Kidney epithelial cell (primary cell): ENCODE measurements around the gene SPTBN1. TPM values are rescaled to one million over a fixed set of nuclear protein-coding genes. Genes with fewer than 3 reads are reported as not detected.

Experiments
- DNase-seq: peaks from one replicate; pipeline ENCODE4 v3.0.0-alpha.2; 2010; ENCODE audit warnings: low read depth
- H3K27me3 ChIP-seq: 2 replicates; pipeline ENCODE4 v1.6.0; 2011; ENCODE audit warnings: low read length; ENCODE audit not compliant: control insufficient read depth, insufficient read depth
- H3K36me3 ChIP-seq: 2 replicates; pipeline ENCODE4 v1.5.1; 2011; ENCODE audit warnings: low read length; ENCODE audit not compliant: control insufficient read depth, insufficient read depth
- H3K4me3 ChIP-seq: 2 replicates; pipeline ENCODE4 v1.5.1; 2011; ENCODE audit warnings: low read depth, mild to moderate bottlenecking, control low read depth, low read length
- CTCF ChIP-seq: IDR thresholded peaks from 2 replicates; pipeline ENCODE4 v1.5.1; 2011; ENCODE audit warnings: mild to moderate bottlenecking, moderate library complexity, low read length, control low read depth, inconsistent platforms; ENCODE audit not compliant: insufficient read depth, poor library complexity, severe bottlenecking
- total RNA-seq: library from RNA; depleted of rRNA; stranded (reverse); fragments of >200 nt; gene quantifications from 2 replicates; pipeline ENCODE4 v1.2.3, GENCODE V29; 2015

Gene SPTBN1
- total RNA-seq, 1 donor from 2014 or later: 492 TPM

DNA sequence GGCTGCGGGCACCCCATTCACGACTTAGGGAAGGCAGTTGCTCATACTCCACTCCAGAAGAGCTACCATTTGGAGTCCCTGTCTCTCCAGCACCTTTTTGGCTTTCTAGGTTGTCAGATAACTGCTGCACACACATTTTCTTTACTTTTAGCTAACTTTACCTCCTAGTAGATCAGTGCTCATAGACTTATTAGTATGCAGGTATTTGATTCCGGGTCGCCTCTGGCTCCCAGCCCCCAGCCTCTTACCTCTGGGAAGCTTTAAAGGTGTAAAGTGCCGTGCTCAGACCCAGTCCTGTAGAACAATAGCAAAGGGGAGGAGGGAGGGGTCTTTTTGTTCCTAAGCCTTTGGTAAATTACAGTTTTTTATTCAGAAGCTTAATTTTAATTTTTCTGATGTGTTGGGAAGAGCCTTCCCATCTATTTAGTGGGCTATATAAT is 102.9 kb downstream of the SPTBN1 start:
- no peaks in the 10 kb centered on the region for H3K27me3 ChIP-seq
- H3K36me3 ChIP-seq: no peaks in the 10 kb centered on the region
- H3K4me3 ChIP-seq: peak overlapping the region; percentile 76
- DNase-seq: no peak
- no peak for TF ChIP-seq CTCF

GRCh38 chr2:54559593-54560145 is 103.5 kb downstream of the SPTBN1 start:
- Histone ChIP-seq H3K4me3 (peak overlapping the region; percentile 76), H3K27me3 (no peaks in the 10 kb centered on the region), H3K36me3 (peaks cover 2% of the 10 kb centered on the region)
- no peak for DNase-seq
- TF ChIP-seq CTCF: no peak

- no peak for DNase-seq
- Histone ChIP-seq H3K36me3 (peaks cover 2% of the 10 kb centered on the region), H3K27me3 (no peaks in the 10 kb centered on the region), H3K4me3 (peak overlapping the region; percentile 76)
- TF ChIP-seq CTCF: no peak
These were observed 104.2 kb downstream of the SPTBN1 start for GRCh38 chr2:54560146-54560881.

DNA sequence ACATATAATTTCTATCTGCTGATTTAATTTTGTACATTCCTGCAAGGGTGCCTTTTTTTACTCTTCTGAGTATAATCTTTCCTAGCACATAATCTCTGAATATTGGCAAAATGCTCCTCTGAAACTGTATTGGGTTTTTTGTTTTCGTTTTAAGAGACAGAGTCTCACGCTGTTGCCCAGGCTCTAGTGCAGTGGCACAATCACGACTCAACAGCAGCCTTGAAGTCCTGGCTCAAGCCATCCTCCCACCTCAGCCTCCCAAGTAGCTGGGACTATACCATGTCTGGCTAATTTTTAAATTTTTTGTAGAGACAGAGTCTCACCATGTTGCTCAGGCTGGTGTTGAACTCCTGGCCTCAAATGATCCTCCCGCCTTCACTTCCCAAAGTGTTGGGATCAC is 104.9 kb downstream of the SPTBN1 start:
- TF ChIP-seq CTCF: no peak
- Histone ChIP-seq H3K4me3 (peak overlapping the region; percentile 76), H3K27me3 (no peaks in the 10 kb centered on the region), H3K36me3 (peaks cover 2% of the 10 kb centered on the region)
- no peak for DNase-seq

- DNase-seq: no peak
- H3K27me3 ChIP-seq: no peaks in the 10 kb centered on the region
- TF ChIP-seq CTCF: no peak
- no peak overlapping the region for H3K4me3 ChIP-seq
- H3K36me3 ChIP-seq: peaks cover 2% of the 10 kb centered on the region
These were observed 108.3 kb downstream of the SPTBN1 start for GRCh38 chr2:54564439-54564838.
